ENCODE results near the gene GPC5.

- TF ChIP-seq, protein P1, sequence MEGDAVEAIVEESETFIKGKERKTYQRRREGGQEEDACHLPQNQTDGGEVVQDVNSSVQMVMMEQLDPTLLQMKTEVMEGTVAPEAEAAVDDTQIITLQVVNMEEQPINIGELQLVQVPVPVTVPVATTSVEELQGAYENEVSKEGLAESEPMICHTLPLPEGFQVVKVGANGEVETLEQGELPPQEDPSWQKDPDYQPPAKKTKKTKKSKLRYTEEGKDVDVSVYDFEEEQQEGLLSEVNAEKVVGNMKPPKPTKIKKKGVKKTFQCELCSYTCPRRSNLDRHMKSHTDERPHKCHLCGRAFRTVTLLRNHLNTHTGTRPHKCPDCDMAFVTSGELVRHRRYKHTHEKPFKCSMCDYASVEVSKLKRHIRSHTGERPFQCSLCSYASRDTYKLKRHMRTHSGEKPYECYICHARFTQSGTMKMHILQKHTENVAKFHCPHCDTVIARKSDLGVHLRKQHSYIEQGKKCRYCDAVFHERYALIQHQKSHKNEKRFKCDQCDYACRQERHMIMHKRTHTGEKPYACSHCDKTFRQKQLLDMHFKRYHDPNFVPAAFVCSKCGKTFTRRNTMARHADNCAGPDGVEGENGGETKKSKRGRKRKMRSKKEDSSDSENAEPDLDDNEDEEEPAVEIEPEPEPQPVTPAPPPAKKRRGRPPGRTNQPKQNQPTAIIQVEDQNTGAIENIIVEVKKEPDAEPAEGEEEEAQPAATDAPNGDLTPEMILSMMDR (IDR thresholded peaks at IDR 0.05) = no peak
- TF ChIP-seq E2F6 (IDR thresholded peaks at IDR 0.05; ENCODE audit: borderline replicate concordance, low read depth) (no peak), NFE2L2 (conservative IDR thresholded peaks at IDR 0.05; ENCODE audit: low read length) (no peak), EP300 (IDR thresholded peaks at IDR 0.05) (no peak), POLR2A (IDR thresholded peaks at IDR 0.05; ENCODE audit: low read length) (no peak), ZFP36 (IDR thresholded peaks at IDR 0.05; ENCODE audit: borderline replicate concordance, partially characterized antibody) (no peak), FOSL2 (IDR thresholded peaks at IDR 0.05) (no peak), FOSL2 (CRISPR knock-in tag; IDR thresholded peaks at IDR 0.05) (no peak), ELK1 (IDR thresholded peaks at IDR 0.05; ENCODE audit: low read depth, low read length) (no peak), PHF8 (IDR thresholded peaks at IDR 0.05; ENCODE audit: borderline replicate concordance, low read depth) (no peak), MAZ (IDR thresholded peaks at IDR 0.05; ENCODE audit: borderline replicate concordance, low read depth, low read length) (no peak)
These were observed 1295.6 kb downstream of the GPC5 start for GRCh38 chr13:92694047-92694446.

Data from A549 (cell line).